ENCODE measurements around the gene MVB12A.

The MVB12A gene

DNA sequence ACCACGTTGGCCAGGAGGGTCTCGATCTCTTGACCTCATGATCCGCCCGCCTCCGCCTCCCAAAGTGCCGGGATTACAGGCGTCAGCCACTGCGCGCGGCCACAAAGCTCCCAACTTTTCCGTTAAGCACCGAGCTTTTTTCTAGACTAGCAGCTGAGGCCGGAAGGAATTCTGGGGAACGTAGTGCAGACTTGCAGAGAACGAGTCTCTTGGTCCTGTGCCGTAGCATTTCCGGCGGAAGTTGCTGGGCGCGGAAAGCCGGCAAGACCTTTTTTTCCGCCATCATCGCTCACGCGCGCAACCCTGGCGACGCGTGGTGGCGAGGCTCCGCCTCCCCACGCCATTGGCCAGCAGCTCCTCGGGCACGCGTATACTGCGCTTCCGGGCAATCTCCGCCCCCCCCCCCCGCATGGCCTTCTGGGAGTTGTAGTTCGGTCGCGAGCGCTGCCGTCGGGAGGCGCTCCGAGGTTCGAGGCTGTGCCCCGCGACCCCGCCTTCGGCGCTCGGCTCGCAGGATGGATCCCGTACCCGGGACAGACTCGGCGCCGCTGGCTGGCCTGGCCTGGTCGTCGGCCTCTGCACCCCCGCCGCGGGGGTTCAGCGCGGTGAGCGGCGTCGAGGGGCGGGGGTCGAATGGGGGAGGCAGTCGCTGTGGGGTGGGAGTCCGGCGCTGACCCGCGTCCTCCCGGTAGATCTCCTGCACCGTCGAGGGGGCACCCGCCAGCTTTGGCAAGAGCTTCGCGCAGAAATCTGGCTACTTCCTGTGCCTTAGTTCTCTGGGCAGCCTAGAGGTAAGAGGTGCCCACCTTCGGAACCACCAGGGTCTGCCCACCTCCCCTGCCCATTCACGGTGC is at the start of gene MVB12A:
Gene MVB12A (plus strand): TSS at position 427 of the 854 bp plus-strand sequence. CDS start 89 bp downstream, at position 516.
- H3K27ac ChIP-seq, result peak within 1 kb of the TSS; percentile 83
- H3K4me3 ChIP-seq, result peak within 1 kb of the TSS; percentile 98
- peak within 1 kb of the TSS; percentile 85 for H3K9ac ChIP-seq (ENCODE audit: insufficient read length)
- DNase-seq (ENCODE audit: low read depth, low spot score), result peak; percentile 99
- peaks cover 3% of the 10 kb centered on the region; the same call in 1 of the 2 replicates for H3K36me3 ChIP-seq (ENCODE audit: insufficient read depth, low read length)
- no peaks in the 10 kb centered on the region for H3K9me3 ChIP-seq (ENCODE audit: low read depth, low read length)
- TF ChIP-seq POLR2AphosphoS5 (IDR thresholded peaks at IDR 0.05; ENCODE audit: borderline replicate concordance, low read depth, low read length) (peak; percentile 69), EZH2 (IDR thresholded peaks at IDR 0.05) (no peak), FOXP2 (optimal IDR thresholded peaks at IDR 0.05; ENCODE audit: control extremely low read depth, extremely low read length, insufficient read depth) (no peak)

- no peak within 1 kb of the TSS for H3K4me3 ChIP-seq
- H3K9me3 ChIP-seq (ENCODE audit: low read depth, low read length), result no peaks in the 10 kb centered on the region
- no peak within 1 kb of the TSS for H3K27ac ChIP-seq
- no peak within 1 kb of the TSS for H3K9ac ChIP-seq (ENCODE audit: insufficient read length)
- no peak for TF ChIP-seq EZH2 (IDR thresholded peaks at IDR 0.05)
- TF ChIP-seq POLR2AphosphoS5 (IDR thresholded peaks at IDR 0.05; ENCODE audit: borderline replicate concordance, low read depth, low read length), result no peak
- no peak for TF ChIP-seq FOXP2 (optimal IDR thresholded peaks at IDR 0.05; ENCODE audit: control extremely low read depth, extremely low read length, insufficient read depth)
- no peaks in the 10 kb centered on the region for H3K36me3 ChIP-seq (ENCODE audit: insufficient read depth, low read length)
- no peak for DNase-seq (ENCODE audit: low read depth, low spot score)
These were observed 42.8 kb upstream of the MVB12A start, which contains the start of gene PLVAP for GRCh38 chr19:17376935-17377600. Gene PLVAP, minus strand, starts transcription at chr19:17377342. Its CDS starts 54 bp downstream, at chr19:17377288.

GRCh38 chr19:17378271-17378670 is 41.6 kb upstream of the MVB12A start:
- TF ChIP-seq POLR2AphosphoS5 (IDR thresholded peaks at IDR 0.05; ENCODE audit: borderline replicate concordance, low read depth, low read length), result no peak
- no peak for TF ChIP-seq EZH2 (IDR thresholded peaks at IDR 0.05)
- no peak for TF ChIP-seq FOXP2 (optimal IDR thresholded peaks at IDR 0.05; ENCODE audit: control extremely low read depth, extremely low read length, insufficient read depth)
- no peaks in the 10 kb centered on the region for H3K9me3 ChIP-seq (ENCODE audit: low read depth, low read length)
- H3K4me3 ChIP-seq, result no peak overlapping the region
- H3K9ac ChIP-seq (ENCODE audit: insufficient read length), result no peak overlapping the region
- DNase-seq (ENCODE audit: low read depth, low spot score), result no peak
- H3K27ac ChIP-seq, result no peak overlapping the region
- no peaks in the 10 kb centered on the region for H3K36me3 ChIP-seq (ENCODE audit: insufficient read depth, low read length)

DNA sequence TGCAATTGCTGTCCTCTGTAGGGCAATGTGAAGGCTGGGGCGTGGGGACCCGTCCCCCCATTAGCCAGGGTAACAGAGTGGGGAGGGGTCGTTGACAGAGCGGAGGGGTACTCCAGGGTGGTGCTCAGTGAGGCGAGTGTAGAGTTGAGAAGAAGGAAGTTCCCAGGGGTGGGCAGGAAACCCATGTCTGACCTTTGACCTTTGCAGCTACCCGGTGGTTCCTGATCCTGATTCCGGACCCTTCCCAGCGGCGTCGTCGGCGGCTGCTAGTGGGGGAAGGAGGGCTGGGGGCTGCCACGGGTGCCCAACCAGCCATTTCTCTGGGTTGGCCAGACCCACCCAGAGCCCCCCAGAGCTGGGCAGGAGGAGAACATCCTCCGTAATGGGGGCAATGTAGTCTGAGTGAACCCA is 40.6 kb upstream of the MVB12A start:
- H3K9ac ChIP-seq (ENCODE audit: insufficient read length), result no peak overlapping the region
- no peak overlapping the region for H3K4me3 ChIP-seq
- no peaks in the 10 kb centered on the region for H3K36me3 ChIP-seq (ENCODE audit: insufficient read depth, low read length)
- TF ChIP-seq EZH2 (IDR thresholded peaks at IDR 0.05) (no peak), FOXP2 (optimal IDR thresholded peaks at IDR 0.05; ENCODE audit: control extremely low read depth, extremely low read length, insufficient read depth) (no peak), POLR2AphosphoS5 (IDR thresholded peaks at IDR 0.05; ENCODE audit: borderline replicate concordance, low read depth, low read length) (no peak)
- no peaks in the 10 kb centered on the region for H3K9me3 ChIP-seq (ENCODE audit: low read depth, low read length)
- no peak for DNase-seq (ENCODE audit: low read depth, low spot score)
- no peak overlapping the region for H3K27ac ChIP-seq

GRCh38 chr19:17380426-17381138 is 39.3 kb upstream of the MVB12A start:
- no peaks in the 10 kb centered on the region for H3K36me3 ChIP-seq (ENCODE audit: insufficient read depth, low read length)
- no peak overlapping the region for H3K4me3 ChIP-seq
- DNase-seq (ENCODE audit: low read depth, low spot score), result no peak
- no peak overlapping the region for H3K9ac ChIP-seq (ENCODE audit: insufficient read length)
- no peaks in the 10 kb centered on the region for H3K9me3 ChIP-seq (ENCODE audit: low read depth, low read length)
- H3K27ac ChIP-seq, result no peak overlapping the region
- TF ChIP-seq FOXP2 (optimal IDR thresholded peaks at IDR 0.05; ENCODE audit: control extremely low read depth, extremely low read length, insufficient read depth) (no peak), EZH2 (IDR thresholded peaks at IDR 0.05) (no peak), POLR2AphosphoS5 (IDR thresholded peaks at IDR 0.05; ENCODE audit: borderline replicate concordance, low read depth, low read length) (no peak)

DNA sequence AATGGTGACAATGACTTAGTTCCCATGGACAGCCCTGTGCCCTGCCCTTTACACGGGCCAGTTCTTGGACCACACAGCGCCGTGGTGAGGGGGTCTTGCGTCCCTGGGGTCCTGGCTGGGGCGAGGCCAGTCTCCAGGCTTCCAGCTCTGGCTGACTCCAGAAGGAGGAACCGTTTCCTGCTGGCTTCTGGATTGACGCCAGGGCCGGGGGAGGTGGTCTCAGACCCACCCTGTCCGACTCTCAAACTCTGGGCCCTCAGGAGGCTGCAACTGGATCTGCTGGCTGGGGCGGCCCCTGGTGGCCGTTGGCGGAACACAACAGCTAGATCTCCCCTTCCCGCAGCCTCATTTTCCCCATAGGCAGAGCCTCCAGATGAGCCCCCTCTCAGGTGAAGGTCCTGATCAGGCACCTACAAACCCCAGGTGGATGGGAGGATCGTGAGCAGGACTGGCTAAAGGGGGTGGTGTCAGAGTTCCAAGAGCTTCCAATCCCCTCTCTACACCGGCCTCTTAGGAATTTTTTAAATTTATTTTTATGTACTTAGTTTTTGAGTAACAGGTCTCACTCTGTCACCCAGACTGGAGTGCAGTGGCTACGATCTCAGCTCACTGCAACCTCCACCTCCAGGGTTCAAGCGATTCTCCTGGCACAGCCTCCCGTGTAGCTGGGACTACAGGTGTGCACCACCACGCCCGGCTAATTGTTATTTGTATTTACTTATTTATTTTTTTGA is 33.8 kb upstream of the MVB12A start:
- Histone ChIP-seq H3K27ac (no peak overlapping the region), H3K9me3 (ENCODE audit: low read depth, low read length) (no peaks in the 10 kb centered on the region), H3K9ac (ENCODE audit: insufficient read length) (no peak overlapping the region), H3K36me3 (ENCODE audit: insufficient read depth, low read length) (no peaks in the 10 kb centered on the region), H3K4me3 (no peak overlapping the region)
- TF ChIP-seq FOXP2 (optimal IDR thresholded peaks at IDR 0.05; ENCODE audit: control extremely low read depth, extremely low read length, insufficient read depth) (no peak), EZH2 (IDR thresholded peaks at IDR 0.05) (no peak), POLR2AphosphoS5 (IDR thresholded peaks at IDR 0.05; ENCODE audit: borderline replicate concordance, low read depth, low read length) (no peak)
- DNase-seq (ENCODE audit: low read depth, low spot score), result no peak

DNA sequence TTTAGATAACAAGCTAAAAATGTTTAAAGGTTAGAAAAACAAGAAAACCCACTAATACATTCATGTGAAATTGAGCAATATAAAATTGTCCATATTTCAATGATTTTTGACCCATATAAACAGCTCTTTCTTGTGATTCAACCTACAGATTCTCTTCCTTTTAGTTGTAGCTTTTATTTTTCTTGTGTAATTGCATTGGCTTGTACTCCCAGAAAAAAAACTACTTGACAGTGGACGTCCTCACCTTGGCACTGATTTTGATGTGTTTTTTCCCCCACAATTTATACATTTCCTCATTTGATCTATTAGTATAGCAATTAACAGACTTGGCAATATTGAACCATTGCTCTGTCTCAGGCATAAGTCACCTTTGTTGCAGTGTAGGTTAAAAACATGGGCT is 30.6 kb upstream of the MVB12A start:
- no peak overlapping the region for H3K4me3 ChIP-seq

More for the DNA sequence above, 30.6 kb upstream of the MVB12A start:
- DNase-seq (ENCODE audit: low read depth, low spot score), result no peak
- Histone ChIP-seq H3K36me3 (ENCODE audit: insufficient read depth, low read length) (no peaks in the 10 kb centered on the region), H3K9ac (ENCODE audit: insufficient read length) (no peak overlapping the region), H3K27ac (no peak overlapping the region), H3K9me3 (ENCODE audit: low read depth, low read length) (no peaks in the 10 kb centered on the region)
- TF ChIP-seq EZH2 (IDR thresholded peaks at IDR 0.05) (no peak), FOXP2 (optimal IDR thresholded peaks at IDR 0.05; ENCODE audit: control extremely low read depth, extremely low read length, insufficient read depth) (no peak), POLR2AphosphoS5 (IDR thresholded peaks at IDR 0.05; ENCODE audit: borderline replicate concordance, low read depth, low read length) (no peak)

Data from SK-N-MC (cell line).